Measurements from ENCODE around the gene SEC14L5.

GRCh38 chr16:4909825-4910224 is 48.3 kb upstream of the SEC14L5 start:
- TF ChIP-seq CTCF (IDR thresholded peaks at IDR 0.05) (no peak), POLR2A (IDR thresholded peaks at IDR 0.05) (no peak), POLR2AphosphoS5 (IDR thresholded peaks at IDR 0.05) (no peak)

Data from prostate gland (tissue), 2 donors.